NCI-H2227 treated with DMSO at 0.1 percent for 48 hours (cell line): ENCODE data around the gene MIP.
A peak's percentile ranks its signal among the peaks of the same experiment; 100 is the strongest.
"Not testable (repeated sequence)": the region's sequence is repeated elsewhere in the genome, so short reads cannot be mapped to it uniquely, and the experiment has no call there.

Experiments
- DNase-seq: peaks from one replicate; lab custom pipeline; 2025; lab: John Stamatoyannopoulos, UW

The MIP gene

GRCh38 chr12:56468216-56469006, 14.0 kb upstream of the MIP start, which contains the start of gene SPRYD4:
SPRYD4 (plus strand) TSS chr12:56468578; CDS start chr12:56468592, 14 bp downstream.
- peak; percentile 85 for DNase-seq

DNA sequence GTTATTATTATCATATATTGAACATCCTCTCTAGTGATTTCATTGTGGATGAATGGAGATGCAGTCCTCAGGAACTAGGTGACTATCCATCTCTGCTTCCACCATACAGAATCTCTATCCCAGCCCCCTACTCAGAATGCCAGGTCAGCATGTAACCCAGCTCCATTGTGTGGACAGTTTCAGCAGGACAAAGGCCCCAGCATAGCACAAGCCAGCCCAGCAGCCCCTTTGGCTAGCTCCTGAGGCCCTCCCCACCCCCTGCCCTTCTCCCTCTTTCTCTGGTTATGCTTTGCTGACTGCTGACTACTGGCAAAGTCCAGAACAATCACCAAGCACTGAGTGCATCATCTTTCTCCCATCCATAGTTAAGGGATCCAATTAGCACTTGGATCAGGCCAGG, 8.1 kb upstream of the MIP start:
- DNase-seq: no peak

GRCh38 chr12:56461235-56462159, 7.0 kb upstream of the MIP start:
- no peak for DNase-seq

DNA sequence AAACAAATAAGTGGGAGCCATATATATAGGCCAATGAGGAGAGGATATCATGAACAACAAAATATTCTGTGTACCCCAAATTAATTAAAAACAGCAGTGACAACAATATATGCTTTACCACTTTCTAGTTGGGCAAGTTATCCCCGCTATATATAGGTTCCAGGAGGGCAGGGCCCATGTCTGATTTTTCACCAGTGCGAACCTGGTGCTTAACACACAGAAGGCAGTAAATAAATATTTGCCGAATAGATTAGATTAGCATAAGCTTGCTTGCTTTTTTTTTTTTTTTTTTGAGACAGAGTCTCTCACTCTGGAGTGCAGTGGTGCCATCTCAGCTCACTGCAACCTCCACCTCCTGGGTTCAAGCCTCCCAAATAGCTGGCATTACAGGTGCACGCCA, 3.4 kb upstream of the MIP start:
- DNase-seq: no peak

- no peak for DNase-seq
Measured at GRCh38 chr12:56451147-56451546, 3.3 kb downstream of the MIP start.

DNA sequence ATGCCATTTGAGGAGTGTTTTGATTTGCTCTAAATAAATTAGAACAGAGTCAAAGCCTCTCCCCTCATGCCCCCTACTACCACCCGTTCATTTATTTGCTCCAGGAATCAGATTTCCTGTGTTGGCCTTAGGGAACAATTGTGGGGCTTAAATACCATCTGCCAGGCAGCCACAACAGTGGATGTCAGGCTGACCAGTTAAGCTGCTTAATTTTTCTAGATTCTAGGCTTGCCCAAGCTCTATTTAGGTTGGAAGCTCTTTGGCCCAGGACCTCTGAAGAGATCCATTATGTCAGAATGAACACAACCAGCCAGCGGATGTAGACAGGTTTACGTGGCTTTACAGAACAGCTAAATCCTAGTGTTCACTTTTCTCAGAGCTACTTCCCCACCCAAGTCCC, 4.2 kb downstream of the MIP start:
- no peak for DNase-seq

DNA sequence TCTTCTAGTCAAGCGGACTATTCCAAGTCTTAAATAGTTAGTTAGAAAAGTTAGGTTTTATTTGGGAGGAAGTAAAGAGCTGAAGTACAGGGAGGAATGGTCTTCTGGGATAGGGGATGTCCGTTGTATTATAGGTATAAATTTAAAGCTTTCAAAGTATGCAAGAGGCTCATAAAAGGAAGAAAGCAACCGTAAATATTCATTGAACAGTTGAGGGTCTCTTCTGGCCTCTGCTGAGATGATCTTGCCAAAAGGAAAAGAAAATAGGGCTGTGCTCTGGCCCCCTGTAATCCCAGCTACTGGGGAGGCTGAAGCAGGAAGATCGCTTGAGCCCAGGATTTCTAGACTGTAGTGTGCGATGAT, 4.9 kb downstream of the MIP start:
- no peak for DNase-seq

GRCh38 chr12:56448860-56449621, 5.4 kb downstream of the MIP start, which contains the start of gene TIMELESS:
TIMELESS (minus strand) TSS chr12:56449426; CDS start chr12:56434170, 15,256 bp downstream.
- peak; percentile 84 for DNase-seq

DNA sequence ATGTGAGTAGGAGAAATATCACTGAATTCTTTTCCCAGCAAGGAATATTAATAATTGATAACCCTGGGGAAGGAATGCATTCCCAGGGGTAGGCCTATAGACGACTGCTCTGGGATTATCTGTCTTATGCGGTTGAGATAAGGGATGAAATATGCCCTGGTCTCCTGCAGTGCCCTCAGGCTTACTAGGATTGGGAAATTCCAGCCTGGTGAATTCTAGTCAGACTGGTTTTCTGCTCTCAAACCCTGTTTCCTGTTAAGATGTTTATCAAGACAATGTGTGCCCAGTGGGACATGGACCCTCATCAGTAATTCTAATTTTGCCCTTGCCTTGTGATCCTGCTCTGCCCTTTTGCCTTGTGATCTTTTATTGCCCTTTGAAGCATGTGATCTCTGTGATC, 11.2 kb downstream of the MIP start:
- not testable (repeated sequence) for DNase-seq

DNA sequence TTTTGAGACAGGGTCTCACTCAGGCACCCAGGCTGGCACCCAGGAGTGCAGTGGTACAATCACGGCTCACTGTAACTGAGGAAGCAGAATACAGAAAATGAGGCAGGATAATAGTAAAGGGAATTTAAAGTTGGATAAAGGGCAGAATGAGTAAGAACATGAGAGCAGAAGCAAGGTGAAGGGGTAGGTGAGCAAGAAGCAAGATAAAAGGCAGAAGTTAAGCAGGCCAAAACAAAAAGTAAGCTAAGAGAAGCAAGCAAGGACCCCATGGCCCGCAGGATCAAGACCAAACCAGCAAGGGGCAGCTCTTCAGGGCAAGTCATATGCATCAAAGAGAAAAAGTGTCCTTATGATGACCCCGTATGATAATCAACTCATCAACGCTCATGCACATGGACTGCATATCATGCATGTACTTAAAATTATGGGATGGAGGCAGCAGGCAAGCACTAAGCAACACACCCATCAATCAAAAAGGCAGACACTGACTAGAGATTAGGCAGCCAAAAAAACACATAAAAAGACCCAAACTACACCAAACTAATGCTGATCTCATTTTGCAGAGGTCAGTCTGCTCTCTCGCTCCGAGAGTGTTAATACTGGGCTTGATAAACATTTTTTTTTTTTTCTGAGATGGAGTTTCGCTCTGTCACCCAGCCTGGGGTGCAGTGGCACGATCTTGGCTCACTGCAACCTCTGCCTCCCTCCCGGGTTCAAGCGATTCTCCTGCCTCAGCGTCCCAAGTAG, 16.9 kb downstream of the MIP start:
- no peak for DNase-seq

DNA sequence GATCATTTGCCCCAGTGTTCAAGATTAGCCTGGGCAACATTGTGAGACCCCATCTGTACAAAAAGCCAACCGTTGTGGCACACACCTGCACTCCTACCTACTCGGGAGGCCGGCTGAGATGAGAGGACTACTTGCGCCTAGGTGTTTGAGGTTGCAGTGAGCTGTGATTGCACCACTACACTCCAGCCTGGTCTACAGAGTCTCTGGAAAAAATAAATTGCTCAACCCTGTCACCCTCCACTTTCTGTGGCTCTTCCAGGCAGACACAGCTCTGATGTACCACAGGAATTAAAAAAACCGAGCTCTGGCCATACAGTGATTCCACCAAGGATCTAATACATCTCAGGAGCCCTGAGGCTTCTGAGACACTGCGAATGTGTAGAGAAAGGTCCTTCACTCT, 19.6 kb downstream of the MIP start:
- DNase-seq: no peak

GRCh38 chr12:56431850-56432249, 22.6 kb downstream of the MIP start:
- no peak for DNase-seq

DNA sequence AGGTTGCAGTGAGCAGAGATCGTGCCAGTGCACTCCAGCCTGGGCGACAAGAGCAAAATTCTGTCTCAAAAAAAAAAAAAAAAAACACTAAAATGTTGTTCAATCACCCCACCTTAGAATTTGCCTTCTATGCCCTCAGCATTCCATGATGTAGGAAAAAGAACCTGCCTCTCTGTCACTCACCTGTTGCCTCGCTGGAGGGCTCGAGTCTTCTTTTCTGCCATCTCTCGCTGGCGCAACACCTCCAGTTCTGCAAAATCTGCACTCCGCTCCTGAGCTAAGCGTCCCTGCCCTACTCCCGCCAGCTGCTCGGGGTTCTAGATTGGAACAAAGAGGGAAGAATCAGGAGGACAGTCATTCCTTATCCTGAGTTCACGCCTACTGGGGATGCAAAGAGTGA, 23.2 kb downstream of the MIP start:
- DNase-seq: no peak

GRCh38 chr12:56425940-56426438, 28.5 kb downstream of the MIP start:
- DNase-seq: no peak

DNA sequence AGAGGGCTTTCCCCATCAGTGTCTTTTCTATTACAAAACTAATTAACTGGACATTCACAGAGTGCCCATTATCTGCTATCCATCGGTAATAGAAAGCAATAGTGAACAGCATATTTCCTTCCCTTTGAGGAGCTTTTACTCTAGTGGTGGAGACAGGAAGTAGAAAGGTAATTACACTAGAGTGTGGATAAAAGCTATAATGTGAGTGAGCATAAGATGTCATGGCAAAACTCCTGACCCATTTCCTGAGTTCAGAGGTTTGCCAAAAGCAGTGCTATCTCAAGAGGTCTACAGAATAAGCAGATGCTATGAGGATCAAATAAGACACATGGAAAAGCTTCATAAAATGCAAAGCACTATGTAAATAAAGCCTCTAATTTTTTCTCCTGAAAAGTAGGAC, 29.3 kb downstream of the MIP start:
- DNase-seq: no peak

GRCh38 chr12:56420411-56420810, 34.0 kb downstream of the MIP start:
- no peak for DNase-seq

DNA sequence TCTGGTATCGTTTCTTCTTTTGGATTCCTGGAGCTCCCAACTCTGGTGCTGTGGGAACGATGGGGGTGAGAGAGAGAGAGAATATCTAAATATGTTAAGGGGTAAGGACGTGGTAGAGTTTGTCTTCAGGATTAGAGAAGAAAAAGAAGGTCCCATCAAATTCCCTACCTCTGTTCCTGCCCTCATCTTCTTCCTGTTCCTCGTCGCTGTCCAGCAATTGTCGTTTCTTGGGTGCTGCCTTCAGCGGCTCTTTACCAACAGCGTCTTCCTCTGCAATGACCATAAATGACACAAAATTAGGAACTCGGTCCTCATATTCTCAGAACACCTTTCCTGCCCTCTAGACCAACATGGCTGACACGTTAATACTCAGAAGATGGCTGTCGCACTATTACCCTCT, 36.7 kb downstream of the MIP start:
- DNase-seq: no peak

DNA sequence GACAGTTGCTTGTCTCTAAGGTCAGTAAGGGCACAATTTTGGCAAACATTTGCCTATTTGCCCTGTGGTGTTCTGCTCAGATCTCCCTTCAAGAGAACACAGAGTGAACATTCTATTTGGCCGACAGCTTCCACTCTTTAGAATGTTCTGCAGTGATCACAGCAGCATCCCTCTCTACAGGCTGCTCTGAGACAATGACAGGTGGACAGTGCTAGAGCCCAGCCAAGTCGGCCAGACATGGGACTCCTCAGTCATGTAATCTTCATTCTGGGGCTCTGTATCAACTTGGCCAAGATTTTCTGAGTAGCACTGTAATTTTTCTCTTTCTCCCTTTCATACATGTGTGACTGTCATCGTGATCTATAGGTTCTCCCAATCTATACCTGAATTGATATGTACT, 40.1 kb downstream of the MIP start:
- DNase-seq: no peak

DNA sequence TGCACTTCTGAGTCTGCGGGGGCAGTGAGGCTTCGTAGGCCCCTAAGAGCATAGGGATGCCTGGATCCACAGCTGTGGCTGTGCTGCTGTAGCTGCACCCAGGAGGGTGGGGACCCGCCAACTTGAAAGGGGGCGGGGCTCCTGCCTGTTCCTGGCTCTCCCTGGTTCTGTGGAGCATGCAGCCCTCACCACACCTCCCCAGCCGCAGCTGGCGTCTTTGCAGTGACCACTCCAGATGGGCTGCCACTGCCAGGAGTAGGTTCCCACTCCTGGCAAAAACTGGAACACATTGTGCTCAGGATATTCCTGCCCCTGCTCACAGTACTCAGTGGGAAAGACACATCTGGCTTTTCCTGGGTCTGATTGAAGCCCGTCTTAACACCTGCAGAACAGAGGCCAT, 41.1 kb downstream of the MIP start:
- DNase-seq: no peak

- DNase-seq: no peak
Measured at GRCh38 chr12:56411781-56412639, 42.4 kb downstream of the MIP start.
